Cardiac fibroblast (primary cell): ENCODE data around the gene IVL.

Source experiments
- DNase-seq, 2 donors: peaks; one replicate each; pipeline versions ENCODE4 v3.0.0 to v3.0.0-alpha.2; 2010; ENCODE audit warnings: low read depth in 2 of 2
- H3K4me3 ChIP-seq, 2 donors: replicated peaks in 1 of 2; 1 replicate in 1 of 2; 2 replicates in 1 of 2; pipeline ENCODE4 v1.5.1; 2011; ENCODE audit warnings: low read depth in 2 of 2, low read length in 2 of 2, mild to moderate bottlenecking in 2 of 2, moderate library complexity in 1 of 2
- TF ChIP-seq, protein P1 (sequence below): IDR thresholded peaks from one replicate; pipeline ENCODE4 v1.5.1; 2011; ENCODE audit warnings: low read depth, mild to moderate bottlenecking, low read length, inconsistent platforms

IVL gene

DNA sequence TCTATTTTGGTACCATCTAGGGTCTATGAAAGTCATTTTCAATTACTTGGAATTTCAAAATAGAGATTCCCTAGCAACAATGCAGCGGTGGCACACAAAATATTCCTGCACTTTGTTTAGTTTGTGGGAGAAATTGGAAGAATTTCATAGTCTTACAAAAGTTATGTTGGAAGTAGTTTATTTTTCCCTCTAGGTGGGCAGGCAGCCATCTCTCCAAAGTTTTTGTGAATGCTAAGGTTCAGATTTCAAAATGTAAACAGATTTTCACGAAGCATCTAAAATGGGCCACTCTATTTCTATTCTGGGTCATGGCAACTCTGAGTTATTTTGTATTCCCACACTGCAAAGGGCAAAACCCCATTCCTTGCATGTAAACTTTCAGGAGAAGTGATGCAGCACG lies 22.3 kb upstream of the IVL start:
- H3K4me3 ChIP-seq = no peak overlapping the region
- no peak for DNase-seq
- TF ChIP-seq, protein P1, sequence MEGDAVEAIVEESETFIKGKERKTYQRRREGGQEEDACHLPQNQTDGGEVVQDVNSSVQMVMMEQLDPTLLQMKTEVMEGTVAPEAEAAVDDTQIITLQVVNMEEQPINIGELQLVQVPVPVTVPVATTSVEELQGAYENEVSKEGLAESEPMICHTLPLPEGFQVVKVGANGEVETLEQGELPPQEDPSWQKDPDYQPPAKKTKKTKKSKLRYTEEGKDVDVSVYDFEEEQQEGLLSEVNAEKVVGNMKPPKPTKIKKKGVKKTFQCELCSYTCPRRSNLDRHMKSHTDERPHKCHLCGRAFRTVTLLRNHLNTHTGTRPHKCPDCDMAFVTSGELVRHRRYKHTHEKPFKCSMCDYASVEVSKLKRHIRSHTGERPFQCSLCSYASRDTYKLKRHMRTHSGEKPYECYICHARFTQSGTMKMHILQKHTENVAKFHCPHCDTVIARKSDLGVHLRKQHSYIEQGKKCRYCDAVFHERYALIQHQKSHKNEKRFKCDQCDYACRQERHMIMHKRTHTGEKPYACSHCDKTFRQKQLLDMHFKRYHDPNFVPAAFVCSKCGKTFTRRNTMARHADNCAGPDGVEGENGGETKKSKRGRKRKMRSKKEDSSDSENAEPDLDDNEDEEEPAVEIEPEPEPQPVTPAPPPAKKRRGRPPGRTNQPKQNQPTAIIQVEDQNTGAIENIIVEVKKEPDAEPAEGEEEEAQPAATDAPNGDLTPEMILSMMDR = no peak

DNA sequence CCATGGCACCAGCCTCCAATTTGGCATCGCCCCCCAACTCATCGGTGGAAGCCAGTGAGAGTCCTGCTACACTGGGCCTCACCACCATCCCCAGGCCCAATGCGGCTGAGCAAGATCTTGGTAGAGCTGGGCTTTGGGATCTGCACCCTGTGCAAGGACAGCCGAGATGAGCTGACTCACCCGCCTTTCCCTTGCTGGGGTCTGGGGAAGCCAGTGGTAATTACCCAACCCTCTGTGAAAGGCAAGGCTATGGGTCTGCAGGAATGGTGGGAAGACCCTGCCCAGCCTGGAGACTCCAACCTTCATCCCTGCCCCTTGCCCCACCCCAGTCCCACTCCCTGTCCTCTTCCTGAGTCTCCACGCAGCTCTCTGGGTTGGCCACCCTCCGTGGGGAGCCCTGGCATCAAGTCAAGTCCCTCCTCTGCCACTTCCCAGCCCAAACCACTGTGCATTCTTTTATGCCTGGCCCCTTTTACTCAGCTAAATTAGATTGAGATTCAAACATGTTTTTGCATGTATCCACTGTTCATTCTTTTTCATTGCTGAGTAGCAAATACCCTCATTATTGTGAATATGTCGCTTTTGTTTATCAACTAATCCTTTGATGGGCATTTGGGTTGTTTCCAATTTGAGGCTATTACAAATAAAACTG lies 21.5 kb upstream of the IVL start:
- no peak for DNase-seq
- H3K4me3 ChIP-seq = no peak overlapping the region
- TF ChIP-seq, protein P1 = no peak

DNA sequence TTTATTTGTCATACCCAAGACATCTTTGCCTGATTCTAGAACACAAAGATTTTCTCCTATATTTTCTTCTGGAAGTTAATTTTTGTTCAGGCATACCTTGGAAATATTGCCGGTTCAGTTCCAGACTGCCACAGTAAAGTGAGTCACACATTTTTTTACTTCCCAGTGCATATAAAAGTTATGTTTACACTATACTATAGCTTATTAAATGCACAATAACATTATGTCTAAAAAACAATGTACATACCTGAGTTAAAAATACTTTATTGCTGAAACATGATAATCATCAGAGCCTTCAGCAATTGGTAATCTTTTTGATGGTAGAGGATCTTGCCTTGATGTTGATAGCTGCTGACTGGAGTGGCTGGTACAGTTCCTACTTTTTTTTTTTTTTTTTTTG lies 20.2 kb upstream of the IVL start:
- TF ChIP-seq, protein P1 = no peak
- no peak overlapping the region for H3K4me3 ChIP-seq
- DNase-seq = no peak

DNA sequence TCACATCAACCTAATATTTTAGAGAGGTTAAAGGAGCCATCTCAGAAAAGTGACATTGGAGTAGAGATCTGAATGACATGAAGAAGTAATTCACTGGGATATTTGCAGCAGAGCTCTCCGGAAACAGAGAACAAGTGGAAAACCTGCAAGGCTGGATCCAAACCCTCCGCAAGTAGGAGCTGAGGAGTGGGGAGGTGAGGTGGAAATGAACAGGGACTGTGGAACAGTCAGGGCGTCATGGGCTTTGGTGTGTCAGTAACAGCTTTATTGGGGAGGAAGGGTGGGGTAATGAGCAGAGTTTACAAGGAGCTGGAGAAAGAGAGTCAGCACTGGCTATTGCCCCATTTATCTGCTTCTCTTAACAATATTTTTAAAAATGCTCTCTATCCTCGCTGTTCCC lies 9.3 kb upstream of the IVL start:
- TF ChIP-seq, protein P1 = no peak
- DNase-seq = no peak
- no peak overlapping the region for H3K4me3 ChIP-seq

DNA sequence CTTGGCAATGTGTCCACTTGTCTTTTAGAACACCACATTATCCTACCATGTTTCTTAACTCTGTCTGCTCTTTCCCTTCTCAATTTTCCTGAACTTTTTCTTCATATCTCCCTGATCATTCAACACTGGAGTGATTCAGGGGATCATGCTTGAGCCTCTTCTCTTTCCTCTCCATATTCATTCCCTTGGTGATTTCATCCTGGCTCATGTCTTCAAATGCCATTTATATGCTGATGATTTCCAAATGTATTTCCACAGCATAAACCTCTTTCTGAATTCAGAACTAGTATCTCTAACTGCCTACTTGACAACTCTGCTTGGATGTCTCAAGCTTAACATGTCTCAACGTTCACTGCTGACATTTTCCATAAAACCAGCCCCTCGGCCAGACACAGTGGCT lies 8.5 kb upstream of the IVL start:
- no peak for DNase-seq
- TF ChIP-seq, protein P1 = no peak
- H3K4me3 ChIP-seq = no peak overlapping the region

DNA sequence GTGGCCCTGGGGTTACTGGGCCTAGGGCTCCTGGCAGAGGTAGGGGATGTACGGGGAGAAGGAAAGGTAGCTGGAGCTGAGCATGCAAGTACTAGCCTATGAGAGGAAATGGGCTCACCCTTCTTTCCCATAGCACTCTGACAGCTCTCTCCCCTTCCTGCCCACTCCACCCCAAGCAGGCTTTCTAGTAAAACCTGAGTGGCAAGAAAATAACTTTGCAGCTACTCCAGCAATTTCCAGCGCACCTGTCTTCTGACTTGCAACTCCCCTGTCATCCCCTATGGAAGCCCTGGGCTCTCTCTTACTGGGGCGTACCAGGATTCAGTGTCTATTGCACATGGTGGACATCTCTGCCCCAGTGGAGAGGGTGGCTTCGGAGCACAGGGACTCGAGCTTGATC lies 6.7 kb upstream of the IVL start:
- TF ChIP-seq, protein P1 = no peak
- no peak overlapping the region for H3K4me3 ChIP-seq
- DNase-seq = no peak

DNA sequence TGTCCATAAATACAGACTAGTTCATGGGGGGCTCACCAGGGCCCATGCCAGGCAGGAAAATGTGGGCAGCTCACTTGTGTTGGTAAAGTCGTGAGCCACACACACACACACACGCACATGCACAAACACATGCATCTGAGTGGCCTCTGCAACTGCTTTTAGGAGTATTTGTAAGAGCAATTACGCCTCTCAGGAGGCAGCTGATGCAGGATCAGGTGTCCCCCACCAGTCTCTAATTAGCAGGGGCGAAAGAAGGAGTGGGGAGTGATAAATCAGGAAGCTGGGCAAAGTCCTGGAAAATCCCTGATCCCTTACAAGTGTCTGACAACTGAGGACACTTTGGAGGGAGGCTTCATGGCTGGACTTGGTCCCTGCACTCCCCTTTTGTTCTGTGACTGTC lies 5.7 kb upstream of the IVL start:
- no peak for DNase-seq
- no peak overlapping the region for H3K4me3 ChIP-seq
- TF ChIP-seq, protein P1 = no peak
